Kidney (tissue), 14 donors: Measurements from ENCODE around the gene FGF5. TPM values are rescaled to one million over a fixed set of nuclear protein-coding genes. Genes with fewer than 3 reads are reported as not detected.

ENCODE experiments used
- DNase-seq, 5 donors: peaks; one replicate each; pipeline ENCODE4 v3.0.0-alpha.2; 2013 to 2020
- FAIRE-seq: peaks from 2 replicates; lab custom pipeline; 2012; peaks lifted over from hg19 to GRCh38; lab: Jason Lieb, UNC
- H3K27ac ChIP-seq, 2 donors: one replicate each; pipeline ENCODE4 v1.7.0; 2013; ENCODE audit warnings: low read depth in 2 of 2, low read length in 2 of 2, inconsistent platforms in 1 of 2
- H3K27me3 ChIP-seq: one replicate; pipeline ENCODE4 v1.7.1; 2013; ENCODE audit warnings: low read length, inconsistent platforms; ENCODE audit not compliant: control insufficient read depth, insufficient read depth
- H3K36me3 ChIP-seq, 3 donors: one replicate each; pipeline versions ENCODE4 v1.7.0 to v1.7.1; 2013; ENCODE audit warnings: low read length in 3 of 3, control low read depth in 1 of 3, inconsistent platforms in 1 of 3; ENCODE audit not compliant: insufficient read depth in 3 of 3, control insufficient read depth in 2 of 3
- H3K4me1 ChIP-seq, 3 donors: one replicate each; pipeline versions ENCODE4 v1.7.0 to v1.7.1; 2013; ENCODE audit warnings: low read length in 3 of 3, inconsistent platforms in 1 of 3, low read depth in 1 of 3; ENCODE audit not compliant: control insufficient read depth in 2 of 3, insufficient read depth in 2 of 3
- H3K4me3 ChIP-seq, 3 donors: one replicate each; pipeline versions ENCODE4 v1.7.0 to v1.8.1; 2013; ENCODE audit warnings: low read length in 3 of 3, control low read depth in 1 of 3, inconsistent platforms in 1 of 3
- H3K9ac ChIP-seq, 3 donors: one replicate each; pipeline versions ENCODE4 v1.7.0 to v1.7.1; 2013; ENCODE audit warnings: low read length in 3 of 3, control low read depth in 1 of 3, inconsistent platforms in 1 of 3
- H3K9me3 ChIP-seq, 3 donors: one replicate each; pipeline versions ENCODE4 v1.7.0 to v1.7.1; 2013; ENCODE audit warnings: low read length in 3 of 3, control low read depth in 1 of 3, inconsistent platforms in 1 of 3; ENCODE audit not compliant: control insufficient read depth in 2 of 3, insufficient read depth in 1 of 3
- CTCF ChIP-seq: IDR thresholded peaks from 3 replicates; pipeline ENCODE4 v1.5.1; 2012; ENCODE audit warnings: mild to moderate bottlenecking, moderate library complexity, borderline replicate concordance; ENCODE audit not compliant: insufficient read depth; ENCODE audit errors: extremely low read depth
- intact Hi-C: fragments of 100-400 bp; cut with DNase I; formaldehyde crosslinking; loops from one replicate; pipeline ENCODE4 v1.11.1; 2022
- polyA plus RNA-seq: library from polyadenylated mRNA; stranded (reverse); fragments of 350-450 nt; fragmentation: Illumina TruSeq; extraction: RNeasy Lipid Tissue Mini Kit (QIAGEN cat#74804); gene quantifications from one replicate; pipeline ENCODE4 v1.2.3, GENCODE V29; 2014; ENCODE audit warnings: low read depth, low replicate concordance; ENCODE audit not compliant: insufficient read depth
- total RNA-seq: library from RNA; stranded (reverse); fragmentation: NEBNext Ultra II Directional; extraction: Animal tissue kit (Norgen Biotek cat#: 25700); gene quantifications from one replicate; pipeline ENCODE4 v1.2.1, GENCODE V29; 2021
- donor health status: control.
- donor health status: control.
- donor health status: control.
- donor health status: control.
- donor health status: control.
- donor health status: DM: yes; HTN: yes; CAD: no.
- donor health status: Normal renal cell carcinoma (clear cell type).

FGF5 gene
- total and polyA plus RNA-seq, 2 donors from 2014 or later: 0.09 to 0.13 TPM

GRCh38 chr4:80309294-80310004 is 43.0 kb downstream of the FGF5 start:
- no peak for TF ChIP-seq CTCF
- Histone ChIP-seq H3K27ac (no peak overlapping the region), H3K27me3 (no peaks in the 10 kb centered on the region), H3K9me3 (no peaks in the 10 kb centered on the region), H3K9ac (no peak overlapping the region), H3K36me3 (no peaks in the 10 kb centered on the region), H3K4me1 (no peaks in the 10 kb centered on the region), H3K4me3 (no peak overlapping the region)
- FAIRE-seq (no peak), DNase-seq (no peak)
- intact Hi-C loops: no loop called here

GRCh38 chr4:80311130-80311529 is 44.7 kb downstream of the FGF5 start:
- no peak for TF ChIP-seq CTCF
- no peak overlapping the region for H3K9ac ChIP-seq
- H3K4me3 ChIP-seq: no peak overlapping the region
- no peaks in the 10 kb centered on the region for H3K27me3 ChIP-seq
- intact Hi-C loops: no loop called here
- H3K9me3 ChIP-seq: no peaks in the 10 kb centered on the region
- DNase-seq (no peak), FAIRE-seq (no peak)
- no peak overlapping the region for H3K27ac ChIP-seq
- H3K36me3 ChIP-seq: no peaks in the 10 kb centered on the region
- no peaks in the 10 kb centered on the region for H3K4me1 ChIP-seq

- no peak for TF ChIP-seq CTCF
- no peak overlapping the region for H3K4me3 ChIP-seq
- H3K27me3 ChIP-seq: no peaks in the 10 kb centered on the region
- no peak for FAIRE-seq
- no peak overlapping the region for H3K9ac ChIP-seq
- H3K4me1 ChIP-seq: no peaks in the 10 kb centered on the region
- no peak for DNase-seq
- H3K36me3 ChIP-seq: no peaks in the 10 kb centered on the region
- H3K9me3 ChIP-seq: no peaks in the 10 kb centered on the region
- H3K27ac ChIP-seq: no peak overlapping the region
- intact Hi-C loops: no loop called here
These were observed 45.7 kb downstream of the FGF5 start for GRCh38 chr4:80312124-80312523.
